ENCODE data around the gene SLC30A4. TPM values are rescaled to one million over a fixed set of nuclear protein-coding genes. Genes with fewer than 3 reads are reported as not detected.

SLC30A4 gene
- total RNA-seq, 4 donors from 2014 or later = 9.4 to 14.0 (median 11.6) TPM

DNA sequence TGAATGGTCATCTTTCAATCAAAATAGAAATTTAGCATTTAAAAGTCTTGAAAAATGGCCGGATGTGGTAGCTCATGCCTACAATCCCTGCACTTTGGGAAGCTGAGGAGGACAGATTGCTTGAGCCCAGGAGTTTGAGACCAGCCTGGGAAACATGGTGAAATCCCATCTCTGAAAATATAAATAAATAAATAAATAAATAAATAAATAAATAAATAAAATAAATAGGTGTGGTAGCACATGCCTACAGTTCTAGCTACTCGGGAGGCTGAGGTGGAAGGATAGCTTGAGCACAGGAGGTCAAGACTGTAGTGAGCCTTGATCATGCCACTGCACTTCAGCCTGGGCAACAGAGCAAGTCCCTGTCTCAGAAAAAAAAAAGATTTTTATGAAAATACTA, 25.9 kb downstream of the SLC30A4 start:
- no peak for DNase-seq (ENCODE audit: extremely low spot score)
- peaks cover 0 to 12% (median 0%) of the 10 kb centered on the region in 4 donors for H3K36me3 ChIP-seq
- no peak overlapping the region for H3K4me3 ChIP-seq
- 95% methylated on average over 2 of the region's 2 CpGs for WGBS
- intact Hi-C loops (cut with DNase I) = no loop called here
- no peaks in the 10 kb centered on the region for H3K9me3 ChIP-seq
- no peaks in the 10 kb centered on the region for H3K27me3 ChIP-seq
- no peak overlapping the region for H3K27ac ChIP-seq (replicated peaks in 1 of 4)
- no peaks in the 10 kb centered on the region for H3K4me1 ChIP-seq
- TF ChIP-seq EP300 (IDR thresholded peaks at IDR 0.05) = no peak
- no peak for TF ChIP-seq POLR2A (IDR thresholded peaks at IDR 0.05; ENCODE audit: low read depth)
- no peak for TF ChIP-seq POLR2AphosphoS5 (IDR thresholded peaks at IDR 0.05)
- TF ChIP-seq, protein P1, sequence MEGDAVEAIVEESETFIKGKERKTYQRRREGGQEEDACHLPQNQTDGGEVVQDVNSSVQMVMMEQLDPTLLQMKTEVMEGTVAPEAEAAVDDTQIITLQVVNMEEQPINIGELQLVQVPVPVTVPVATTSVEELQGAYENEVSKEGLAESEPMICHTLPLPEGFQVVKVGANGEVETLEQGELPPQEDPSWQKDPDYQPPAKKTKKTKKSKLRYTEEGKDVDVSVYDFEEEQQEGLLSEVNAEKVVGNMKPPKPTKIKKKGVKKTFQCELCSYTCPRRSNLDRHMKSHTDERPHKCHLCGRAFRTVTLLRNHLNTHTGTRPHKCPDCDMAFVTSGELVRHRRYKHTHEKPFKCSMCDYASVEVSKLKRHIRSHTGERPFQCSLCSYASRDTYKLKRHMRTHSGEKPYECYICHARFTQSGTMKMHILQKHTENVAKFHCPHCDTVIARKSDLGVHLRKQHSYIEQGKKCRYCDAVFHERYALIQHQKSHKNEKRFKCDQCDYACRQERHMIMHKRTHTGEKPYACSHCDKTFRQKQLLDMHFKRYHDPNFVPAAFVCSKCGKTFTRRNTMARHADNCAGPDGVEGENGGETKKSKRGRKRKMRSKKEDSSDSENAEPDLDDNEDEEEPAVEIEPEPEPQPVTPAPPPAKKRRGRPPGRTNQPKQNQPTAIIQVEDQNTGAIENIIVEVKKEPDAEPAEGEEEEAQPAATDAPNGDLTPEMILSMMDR (IDR thresholded peaks at IDR 0.05) = no peak

DNA sequence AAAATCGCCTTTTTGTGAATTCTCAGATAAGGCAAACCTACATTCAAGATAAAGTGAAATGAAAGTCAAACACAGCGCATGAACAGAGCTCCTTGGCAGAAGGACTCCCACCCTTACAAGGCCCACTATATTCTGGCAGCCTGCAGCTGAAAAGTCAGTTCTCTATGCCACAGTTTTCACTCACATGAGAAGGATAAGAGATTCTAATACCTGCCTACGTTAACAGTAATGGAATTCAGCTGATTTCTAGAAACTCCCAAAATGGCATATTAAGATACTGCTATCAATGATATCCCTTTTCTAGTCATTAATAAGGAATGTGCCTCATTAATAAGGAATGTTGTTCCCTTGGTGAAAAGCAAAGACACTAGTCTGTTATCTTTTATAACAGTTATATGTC, 27.0 kb downstream of the SLC30A4 start:
- intact Hi-C loops (cut with DNase I) = no loop called here
- 84% methylated on average over 3 of the region's 3 CpGs for WGBS

DNA sequence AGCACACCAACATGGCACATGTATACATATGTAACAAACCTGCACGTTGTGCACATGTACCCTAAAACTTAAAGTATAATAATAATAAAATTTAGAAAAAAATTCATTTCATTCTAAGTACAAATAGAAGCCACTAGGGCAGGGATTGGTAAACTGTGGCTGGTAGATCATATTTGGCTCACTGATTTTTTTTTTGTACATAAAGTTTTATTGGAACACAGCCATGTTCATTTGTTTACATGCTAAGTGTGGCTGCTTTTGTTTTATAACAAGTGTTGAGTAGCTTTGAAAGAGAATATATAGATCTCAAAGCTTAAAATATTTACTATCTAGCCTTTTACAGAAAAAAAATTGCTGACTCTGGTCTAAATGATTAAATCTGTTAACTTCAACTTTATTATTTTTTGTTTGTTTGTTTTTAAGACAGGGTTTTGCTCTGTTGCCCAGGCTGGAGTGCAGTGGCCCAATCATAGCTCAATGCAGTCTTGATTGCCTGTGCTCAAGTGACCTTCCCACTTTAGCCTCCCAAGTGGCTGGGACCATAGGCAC, 32.8 kb downstream of the SLC30A4 start:
- TF ChIP-seq POLR2AphosphoS5 (IDR thresholded peaks at IDR 0.05) = no peak
- TF ChIP-seq, protein P1 (IDR thresholded peaks at IDR 0.05) = no peak
- TF ChIP-seq POLR2A (IDR thresholded peaks at IDR 0.05; ENCODE audit: low read depth) = no peak
- TF ChIP-seq EP300 (IDR thresholded peaks at IDR 0.05) = no peak
- DNase-seq (ENCODE audit: extremely low spot score) = no peak
- H3K27ac ChIP-seq (replicated peaks in 1 of 4) = no peak overlapping the region
- H3K27me3 ChIP-seq = no peaks in the 10 kb centered on the region
- no peaks in the 10 kb centered on the region for H3K9me3 ChIP-seq
- H3K4me3 ChIP-seq = no peak overlapping the region
- H3K4me1 ChIP-seq = no peaks in the 10 kb centered on the region
- peaks cover 23 to 59% (median 36%) of the 10 kb centered on the region in 4 donors for H3K36me3 ChIP-seq
- WGBS = 72% methylated on average over 1 of the region's 1 CpG
- intact Hi-C loops (cut with DNase I) = no loop called here

More for the DNA sequence above, 27.0 kb downstream of the SLC30A4 start:
- no peak for DNase-seq (ENCODE audit: extremely low spot score)
- H3K36me3 ChIP-seq = peaks cover 0 to 13% (median 0%) of the 10 kb centered on the region in 4 donors
- H3K4me1 ChIP-seq = no peaks in the 10 kb centered on the region
- H3K4me3 ChIP-seq = no peak overlapping the region
- H3K9me3 ChIP-seq = no peaks in the 10 kb centered on the region
- no peaks in the 10 kb centered on the region for H3K27me3 ChIP-seq
- no peak overlapping the region for H3K27ac ChIP-seq (replicated peaks in 1 of 4)
- no peak for TF ChIP-seq EP300 (IDR thresholded peaks at IDR 0.05)
- no peak for TF ChIP-seq POLR2A (IDR thresholded peaks at IDR 0.05; ENCODE audit: low read depth)
- no peak for TF ChIP-seq POLR2AphosphoS5 (IDR thresholded peaks at IDR 0.05)
- TF ChIP-seq, protein P1 (IDR thresholded peaks at IDR 0.05) = no peak

DNA sequence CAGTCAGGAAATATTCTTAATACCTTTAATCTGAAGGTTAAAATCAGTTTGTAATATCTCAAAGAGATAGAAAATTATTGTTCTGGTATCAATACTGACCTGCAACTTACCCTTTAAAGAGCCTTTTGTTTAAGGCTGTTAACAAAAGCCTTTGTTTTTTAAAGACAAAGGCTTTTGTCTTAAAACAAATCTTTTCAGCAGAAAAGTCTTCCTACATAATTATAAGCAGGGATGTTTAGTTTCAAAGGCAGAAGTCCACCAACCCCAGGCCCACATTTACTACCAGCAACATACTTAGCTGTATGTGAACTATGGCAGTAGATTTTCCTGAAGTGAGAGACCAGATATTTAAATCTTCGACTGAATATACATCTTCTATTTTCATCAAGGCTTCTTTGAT, 36.2 kb downstream of the SLC30A4 start:
- no peak for TF ChIP-seq EP300 (IDR thresholded peaks at IDR 0.05)
- TF ChIP-seq, protein P1 (IDR thresholded peaks at IDR 0.05) = no peak
- TF ChIP-seq POLR2AphosphoS5 (IDR thresholded peaks at IDR 0.05) = no peak
- no peak for TF ChIP-seq POLR2A (IDR thresholded peaks at IDR 0.05; ENCODE audit: low read depth)
- WGBS = 97% methylated on average over 1 of the region's 1 CpG
- H3K4me1 ChIP-seq = no peaks in the 10 kb centered on the region
- peaks cover 23 to 73% (median 38%) of the 10 kb centered on the region in 4 donors for H3K36me3 ChIP-seq
- no peak for DNase-seq (ENCODE audit: extremely low spot score)
- H3K9me3 ChIP-seq = no peaks in the 10 kb centered on the region
- no peak overlapping the region for H3K27ac ChIP-seq (replicated peaks in 1 of 4)
- intact Hi-C loops (cut with DNase I) = no loop called here
- H3K27me3 ChIP-seq = no peaks in the 10 kb centered on the region
- no peak overlapping the region for H3K4me3 ChIP-seq

DNA sequence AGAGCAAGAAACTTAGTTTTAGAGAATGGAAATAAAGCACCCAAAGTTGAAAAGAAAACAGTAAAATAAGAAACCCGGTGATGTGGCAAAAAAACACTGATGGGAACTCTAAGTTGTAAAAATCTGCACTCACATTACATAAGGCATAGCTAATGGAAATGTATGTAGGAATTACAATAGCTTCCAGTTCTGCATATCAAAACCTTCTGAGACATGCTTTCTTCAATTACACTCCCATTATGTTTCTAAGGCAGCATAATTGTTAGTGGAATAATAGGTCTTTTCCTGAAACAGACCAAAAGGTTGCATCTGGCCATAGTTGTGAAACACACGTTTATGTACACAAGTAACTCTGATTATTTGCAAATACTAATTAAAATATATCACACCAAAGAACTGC, 41.4 kb downstream of the SLC30A4 start:
- Histone ChIP-seq H3K27ac (replicated peaks in 1 of 4) (no peak overlapping the region), H3K9me3 (no peaks in the 10 kb centered on the region), H3K4me3 (no peak overlapping the region), H3K27me3 (no peaks in the 10 kb centered on the region), H3K36me3 (peaks cover 11 to 42% (median 19%) of the 10 kb centered on the region in 4 donors), H3K4me1 (no peaks in the 10 kb centered on the region)
- intact Hi-C loops (cut with DNase I) = no loop called here
- no peak for DNase-seq (ENCODE audit: extremely low spot score)
- TF ChIP-seq, protein P1 (IDR thresholded peaks at IDR 0.05) = no peak
- TF ChIP-seq EP300 (IDR thresholded peaks at IDR 0.05) = no peak
- TF ChIP-seq POLR2AphosphoS5 (IDR thresholded peaks at IDR 0.05) = no peak
- TF ChIP-seq POLR2A (IDR thresholded peaks at IDR 0.05; ENCODE audit: low read depth) = no peak
- 78% methylated on average over 2 of the region's 2 CpGs for WGBS

Measured in esophagus muscularis mucosa (tissue), 4 donors.